ELF-1 (cell line): ENCODE data around the gene GNB1L.
A peak's percentile ranks its signal among the peaks of the same experiment; 100 is the strongest.

Experiments
- DNase-seq: peaks from one replicate; pipeline ENCODE4 v3.0.0-alpha.2; 2016; ENCODE audit warnings: low read depth, low spot score

GNB1L gene

DNA sequence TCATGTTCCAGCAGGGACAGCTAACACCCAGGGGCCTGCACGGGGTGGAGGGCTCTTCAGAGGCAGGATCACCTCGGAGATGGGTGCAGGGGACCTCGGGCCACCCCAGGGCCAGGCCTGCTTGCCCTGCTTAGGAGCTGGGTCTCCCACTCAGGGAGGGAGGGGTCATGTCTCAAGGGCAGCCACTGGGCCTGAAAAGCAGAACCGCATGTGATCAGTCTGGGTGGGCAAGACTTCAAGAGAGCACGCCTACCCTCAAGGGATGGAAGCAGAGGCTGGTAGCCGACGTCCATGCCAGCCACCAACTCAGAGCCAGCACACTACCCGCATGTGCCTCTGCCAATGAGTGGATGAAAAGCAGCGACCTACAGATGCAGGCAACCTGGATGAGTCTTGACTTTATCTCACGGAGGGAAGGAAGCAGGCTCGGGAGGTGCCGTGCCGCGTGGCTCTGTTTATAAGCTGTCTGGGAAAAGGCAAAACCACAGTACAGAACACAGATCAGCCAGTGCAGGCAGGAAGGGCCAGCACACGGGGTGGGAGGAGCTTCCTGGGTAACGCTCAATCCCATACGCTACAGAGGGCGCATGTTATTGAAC lies 78.1 kb downstream of the GNB1L start:
- no peak for DNase-seq

DNA sequence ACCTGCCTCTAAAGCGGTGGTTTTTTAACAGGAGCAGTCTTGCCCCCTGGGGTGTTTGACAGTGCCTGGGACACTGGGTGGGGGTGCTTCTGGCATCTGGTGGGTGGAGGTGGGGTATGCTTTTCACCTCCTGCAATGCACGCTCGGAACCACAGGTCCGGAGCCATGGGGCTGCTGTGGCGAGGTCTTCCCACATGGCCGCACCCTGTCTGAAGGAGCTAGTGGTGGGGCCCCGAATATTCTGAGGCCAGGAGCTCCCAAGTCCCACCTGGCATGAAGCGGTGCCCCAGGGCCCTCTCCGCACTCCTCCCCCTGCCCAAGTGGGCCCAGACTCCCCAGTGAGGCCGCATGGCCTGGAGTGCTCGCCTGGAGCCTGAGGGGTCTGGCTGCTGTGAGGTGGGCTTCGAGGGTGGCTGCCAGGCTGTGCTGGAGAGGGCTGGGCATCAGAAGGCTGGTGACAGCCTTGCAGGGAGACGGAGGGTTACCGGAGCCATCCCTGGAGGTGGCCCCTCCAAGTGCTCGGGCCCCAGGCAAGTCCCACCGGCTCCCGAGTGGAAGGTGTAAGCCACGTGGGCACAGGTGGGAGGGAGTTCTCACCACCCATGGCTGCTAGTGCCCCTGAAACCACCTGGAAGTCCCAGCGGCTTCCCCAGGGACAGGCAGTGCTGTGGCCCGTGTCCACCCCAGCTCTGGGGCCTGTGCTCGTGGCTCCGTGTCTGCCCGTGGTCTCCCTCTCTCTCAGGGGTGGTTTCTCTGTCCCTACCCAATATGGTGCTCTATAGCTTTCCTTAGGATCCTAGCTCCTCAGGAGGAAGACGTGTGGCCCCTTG lies 79.0 kb downstream of the GNB1L start:
- DNase-seq, result no peak

DNA sequence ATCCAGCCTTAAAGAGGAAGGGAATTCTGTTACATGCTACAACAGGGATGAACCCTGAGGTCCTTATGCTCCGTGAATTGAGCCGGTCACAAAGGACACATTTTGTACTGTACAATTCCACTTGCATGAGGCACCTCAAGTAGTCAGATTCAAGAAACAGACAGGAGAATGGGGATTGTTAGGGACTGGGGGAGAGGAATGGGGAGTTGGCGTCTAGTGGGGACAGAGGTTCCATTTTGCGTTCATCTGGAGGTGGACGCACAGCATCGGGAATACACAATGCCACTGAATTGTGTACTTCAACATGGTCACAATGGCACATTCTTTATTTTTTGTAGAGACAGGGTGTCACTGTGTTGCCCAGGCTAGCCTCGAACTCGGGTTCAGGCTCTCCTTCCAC lies 80.0 kb downstream of the GNB1L start:
- no peak for DNase-seq

DNA sequence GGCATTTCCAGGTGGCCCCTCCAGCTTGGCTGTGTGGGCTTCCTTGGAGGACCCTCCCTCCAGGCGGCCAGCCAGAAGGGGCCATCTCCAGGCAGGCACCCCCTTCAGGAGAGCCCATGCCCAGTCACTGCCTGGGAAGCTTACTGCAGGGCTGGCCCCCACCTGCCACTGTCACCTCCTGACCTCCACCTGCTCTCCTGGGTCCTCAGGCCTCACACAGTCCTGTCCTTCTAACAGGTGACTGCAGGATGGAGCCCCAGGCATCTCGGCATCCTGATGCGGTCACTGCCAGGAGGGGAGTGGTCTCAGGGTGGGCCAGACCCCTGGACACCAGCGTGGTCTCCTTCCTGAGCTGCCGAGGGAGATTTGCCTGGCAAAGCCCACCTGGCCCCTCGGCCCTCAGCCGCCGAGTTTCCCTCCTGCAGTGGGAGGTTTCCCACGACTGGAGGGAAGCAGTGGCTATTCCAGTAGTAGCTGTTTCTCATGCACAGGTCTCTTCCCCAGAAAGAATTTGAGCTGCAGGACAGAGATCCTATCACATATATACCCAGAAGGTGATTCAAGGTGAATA lies 81.1 kb downstream of the GNB1L start:
- no peak for DNase-seq

DNA sequence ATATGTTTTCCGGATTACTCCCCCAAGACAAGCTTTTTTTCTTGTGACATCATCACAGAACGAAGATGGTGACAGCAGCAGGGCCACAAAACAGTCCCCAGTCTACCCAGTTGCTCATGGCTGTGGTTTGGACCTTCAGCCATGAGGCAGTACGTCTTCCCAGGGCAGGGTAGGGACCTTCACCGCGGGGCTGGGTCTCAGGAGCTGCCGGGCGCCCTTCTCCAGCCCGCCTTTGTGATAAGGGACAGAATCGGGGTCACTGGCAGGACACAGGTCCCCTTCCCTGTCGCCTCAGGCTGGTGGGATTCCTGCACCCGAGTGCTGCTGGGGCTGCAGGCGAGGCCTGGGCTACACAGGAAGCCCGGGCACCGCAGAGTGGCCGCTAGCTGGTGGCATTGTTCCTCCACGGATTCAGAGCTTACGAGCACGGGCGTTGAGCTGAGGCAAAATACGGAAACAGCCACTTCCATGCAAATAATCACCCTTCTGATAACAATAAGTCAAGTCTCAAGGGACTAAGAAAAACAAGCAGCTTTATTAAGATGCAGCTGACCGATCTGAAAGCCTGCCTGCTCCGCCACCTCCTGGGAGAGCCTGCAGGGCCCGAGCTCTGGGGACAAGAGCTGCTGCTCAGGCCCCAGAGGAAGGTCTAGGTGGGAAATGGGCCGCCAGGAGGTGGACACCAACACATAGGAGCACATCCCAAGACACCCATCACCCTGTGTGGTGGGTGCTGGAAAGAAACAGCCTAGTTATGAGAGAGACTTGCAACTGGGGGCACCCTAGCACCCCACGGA lies 81.8 kb downstream of the GNB1L start:
- DNase-seq, result no peak

DNA sequence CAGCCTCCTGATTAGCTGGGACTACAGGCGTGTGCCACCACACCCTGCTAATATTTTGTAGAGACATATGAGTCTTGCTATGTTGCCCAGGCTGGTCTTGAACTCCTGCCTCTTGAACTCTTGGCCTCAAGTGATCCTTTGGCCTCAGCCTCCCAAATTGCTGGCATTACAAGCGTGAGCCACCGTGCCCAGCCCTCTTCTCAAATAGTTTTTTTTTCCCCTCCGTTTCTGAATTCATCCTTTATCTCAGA lies 82.3 kb downstream of the GNB1L start:
- no peak for DNase-seq

DNA sequence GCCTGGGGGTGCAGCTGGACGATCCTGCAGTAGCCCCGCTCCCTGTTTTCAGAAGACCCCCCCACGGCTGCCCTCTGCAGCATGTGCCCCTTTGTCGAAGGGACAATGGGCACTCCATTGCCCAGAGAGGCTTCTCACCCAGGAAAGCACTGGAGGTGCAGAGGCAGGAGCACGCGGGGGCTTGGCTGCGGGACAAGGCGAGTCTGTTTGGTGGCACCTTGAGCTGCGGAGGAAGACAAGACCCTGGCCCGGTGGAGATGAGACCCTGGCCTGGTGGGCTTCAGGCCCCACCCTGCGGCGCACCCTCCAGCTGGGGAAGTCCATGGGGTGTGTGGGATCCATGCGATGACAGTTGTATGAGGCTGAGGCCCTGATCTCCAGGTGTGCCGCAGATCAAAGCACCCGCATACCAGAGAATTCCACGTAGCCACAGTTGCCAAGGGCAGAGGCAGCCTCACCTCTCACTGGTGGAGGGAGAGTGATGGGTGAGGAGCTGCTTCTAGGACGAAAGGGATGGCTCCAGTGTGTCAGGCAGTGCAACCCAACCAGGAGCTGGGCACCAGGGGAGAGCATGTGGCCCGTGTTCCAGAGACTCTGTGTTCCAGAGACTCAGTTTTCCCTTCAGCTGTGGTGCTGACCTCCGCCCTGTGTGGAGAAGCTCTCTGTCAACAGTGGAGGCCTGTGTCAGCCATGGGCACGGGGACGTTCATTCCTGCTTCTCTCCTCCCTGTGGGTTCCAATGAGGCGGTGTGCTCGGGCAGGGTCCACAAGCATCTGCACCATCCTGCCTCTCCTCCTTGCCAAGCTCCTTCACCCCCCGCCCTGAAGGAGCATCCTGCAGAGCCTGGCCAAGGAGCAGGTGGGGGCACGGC lies 84.1 kb downstream of the GNB1L start:
- DNase-seq, result no peak

DNA sequence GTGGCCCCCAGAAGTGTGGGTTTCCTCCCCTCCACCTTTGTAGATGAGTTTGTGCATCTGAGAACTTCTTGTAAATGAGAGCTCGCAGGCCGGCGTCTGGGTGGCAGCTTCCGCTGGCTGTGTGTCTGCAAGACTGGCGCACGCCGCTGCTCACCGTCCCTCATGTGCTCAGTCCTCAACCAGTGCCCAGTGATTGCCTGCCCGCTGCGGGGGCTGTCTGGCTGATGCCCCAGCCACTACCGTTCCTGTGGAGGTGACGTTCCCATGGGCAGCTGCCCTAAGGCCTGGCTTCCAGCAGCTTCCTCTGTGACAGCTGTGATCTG lies 85.3 kb downstream of the GNB1L start:
- no peak for DNase-seq

DNA sequence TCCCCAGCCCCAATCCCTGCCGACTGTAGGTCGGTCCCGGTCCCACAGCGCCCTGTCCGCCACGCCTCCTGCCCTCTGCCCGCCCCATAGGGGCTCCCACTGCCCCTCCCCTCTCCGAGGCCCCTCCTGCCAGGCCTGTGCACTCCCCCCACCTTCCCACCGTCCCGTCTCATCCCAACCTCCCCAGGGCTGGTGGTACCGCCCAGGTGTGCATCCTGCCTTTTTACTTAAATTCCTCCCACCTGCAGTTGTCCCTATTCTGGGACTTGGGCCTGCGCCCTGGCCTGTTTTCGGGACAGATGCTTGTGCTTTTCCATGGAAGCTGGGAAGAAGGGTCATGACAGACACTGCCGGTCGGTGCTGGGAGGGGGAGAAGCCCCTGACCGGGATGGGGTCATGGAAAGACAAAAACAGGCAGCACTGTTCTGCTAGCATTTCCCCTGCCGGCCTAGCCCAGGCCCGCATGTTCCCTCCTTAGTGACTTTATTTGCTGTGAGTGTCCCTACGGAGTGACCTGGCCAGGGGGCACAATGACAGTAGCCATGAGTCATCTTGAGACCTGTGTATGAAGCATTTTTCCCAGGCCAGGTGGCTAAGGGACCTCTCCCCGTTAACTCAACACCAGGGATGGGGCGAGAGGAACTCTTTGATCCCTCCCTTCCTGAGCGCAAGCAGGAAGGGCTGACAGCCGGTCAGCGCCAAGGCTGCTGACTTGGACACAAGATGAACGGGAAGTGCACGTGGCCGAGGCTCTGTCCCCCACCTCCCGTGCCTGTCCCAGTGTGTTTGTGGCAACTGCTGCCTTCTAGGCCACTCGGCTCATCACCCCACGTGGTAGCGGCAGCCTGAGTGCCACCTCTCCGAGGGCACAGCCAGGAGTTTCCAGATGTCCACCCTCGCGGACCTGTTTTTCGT lies 87.0 kb downstream of the GNB1L start:
- DNase-seq, result no peak

DNA sequence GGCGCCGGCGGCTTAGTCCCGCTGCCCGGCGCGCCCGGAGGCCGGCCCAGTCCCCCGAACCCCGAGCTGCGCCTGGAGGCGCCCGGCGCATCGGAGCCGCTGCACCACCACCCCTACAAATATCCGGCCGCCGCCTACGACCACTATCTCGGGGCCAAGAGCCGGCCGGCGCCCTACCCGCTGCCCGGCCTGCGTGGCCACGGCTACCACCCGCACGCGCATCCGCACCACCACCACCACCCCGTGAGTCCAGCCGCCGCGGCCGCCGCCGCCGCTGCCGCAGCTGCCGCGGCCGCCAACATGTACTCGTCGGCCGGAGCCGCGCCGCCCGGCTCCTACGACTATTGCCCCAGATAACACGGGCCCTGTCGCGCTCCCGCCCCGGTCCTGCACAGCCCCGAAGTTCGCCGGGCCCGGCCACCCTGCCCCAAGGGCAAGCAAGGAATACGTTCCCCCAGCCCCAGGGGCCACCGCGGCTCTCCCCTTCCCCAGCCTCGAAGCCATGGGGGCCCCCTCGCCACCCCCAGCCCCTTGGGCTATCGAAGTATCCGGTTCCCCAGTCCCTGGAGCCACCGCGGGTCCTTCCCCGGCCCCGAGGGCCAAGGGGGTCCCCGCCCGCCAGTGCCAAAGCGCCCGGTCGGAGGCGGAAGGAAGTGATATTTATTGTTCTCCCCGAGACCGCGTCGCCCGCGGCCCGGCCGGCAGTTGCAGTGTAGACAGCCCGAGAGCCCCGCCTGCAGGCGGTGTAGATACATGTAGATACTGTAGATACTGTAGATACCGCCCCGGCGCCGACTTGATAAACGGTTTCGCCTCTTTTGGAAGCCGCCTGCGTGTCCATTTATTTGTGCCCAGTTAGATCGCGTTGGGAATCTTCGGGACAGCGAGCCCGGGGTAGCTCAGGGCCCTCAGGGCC lies 87.9 kb downstream of the GNB1L start:
- DNase-seq, result peak; percentile 62

DNA sequence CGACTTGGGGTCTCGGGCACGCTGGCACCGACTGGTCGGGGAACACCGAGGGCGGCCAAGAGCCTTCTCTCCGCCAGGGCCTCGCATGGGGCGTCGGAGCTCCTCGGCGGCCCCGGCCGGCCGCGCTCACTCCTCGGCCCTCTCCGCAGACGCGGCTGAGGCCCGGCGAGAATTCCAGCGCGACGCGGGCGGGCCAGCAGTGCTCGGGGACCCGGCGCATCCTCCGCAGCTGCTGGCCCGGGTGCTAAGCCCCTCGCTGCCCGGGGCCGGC lies 88.5 kb downstream of the GNB1L start:
- DNase-seq, result no peak

DNA sequence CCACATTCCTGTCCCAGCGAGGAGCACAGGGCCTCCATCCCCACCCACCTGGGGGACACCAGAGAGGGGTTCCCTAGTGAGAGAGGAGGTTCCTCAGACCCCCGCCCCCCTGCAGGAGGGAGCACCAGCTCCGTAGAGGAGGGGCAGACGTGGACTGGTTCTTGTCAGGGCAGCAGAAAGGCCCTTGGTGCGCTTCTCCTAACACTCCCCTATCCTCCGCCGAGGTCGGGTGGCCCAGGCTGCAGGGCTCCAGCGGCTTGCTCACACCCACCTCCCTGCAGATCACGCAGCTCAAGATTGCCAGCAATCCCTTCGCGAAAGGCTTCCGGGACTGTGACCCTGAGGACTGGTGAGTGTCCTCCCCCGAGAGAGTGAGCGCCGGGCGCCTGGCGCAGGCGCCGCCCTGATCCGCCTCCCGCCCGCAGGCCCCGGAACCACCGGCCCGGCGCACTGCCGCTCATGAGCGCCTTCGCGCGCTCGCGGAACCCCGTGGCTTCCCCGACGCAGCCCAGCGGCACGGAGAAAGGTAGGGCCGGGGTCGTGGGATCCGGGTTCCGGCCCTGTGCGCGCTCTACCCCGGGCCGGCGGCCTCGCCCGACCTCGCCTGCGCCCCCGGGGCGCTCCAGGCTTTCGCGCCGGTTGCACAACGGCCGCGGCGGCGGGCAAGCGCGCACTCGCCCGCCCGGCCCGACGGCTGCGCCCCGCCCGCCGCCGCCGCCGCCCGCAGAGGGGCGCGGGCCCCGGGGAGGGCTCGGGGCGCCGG lies 89.0 kb downstream of the GNB1L start:
- no peak for DNase-seq

DNA sequence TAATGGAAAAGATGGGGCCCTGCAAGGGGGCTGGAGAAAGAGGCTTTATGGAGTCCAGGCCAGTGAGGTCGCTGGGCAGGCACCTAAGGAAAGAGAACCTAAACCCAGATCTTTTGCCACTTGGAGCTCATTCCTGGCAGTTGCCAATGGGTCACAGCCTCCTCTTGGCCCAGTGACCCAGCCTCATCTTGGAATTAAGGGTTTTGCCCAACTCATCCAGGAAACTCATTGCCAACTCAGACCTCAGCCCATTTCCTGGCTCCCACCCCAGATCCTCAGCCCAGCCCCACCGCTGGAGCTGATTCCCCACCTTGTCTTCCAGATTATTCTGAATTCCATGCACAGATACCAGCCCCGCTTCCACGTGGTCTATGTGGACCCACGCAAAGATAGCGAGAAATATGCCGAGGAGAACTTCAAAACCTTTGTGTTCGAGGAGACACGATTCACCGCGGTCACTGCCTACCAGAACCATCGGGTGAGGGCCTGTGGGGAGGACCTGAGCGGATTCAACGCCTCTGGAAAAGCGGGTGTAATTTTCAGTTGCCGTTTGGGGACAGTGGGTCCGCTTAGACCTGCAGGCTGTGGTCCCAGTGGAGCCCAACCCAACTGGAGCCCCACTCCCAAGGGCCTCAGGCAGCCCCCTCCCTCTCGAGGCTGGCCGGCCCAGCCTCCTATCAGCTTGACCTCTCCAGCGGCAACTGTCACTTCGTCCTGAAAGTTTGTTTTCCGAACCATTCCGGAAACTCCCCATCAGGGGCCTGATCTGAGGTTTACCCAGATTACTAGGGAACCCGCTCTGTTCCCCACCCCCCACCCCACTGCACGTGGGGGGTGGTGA lies 89.8 kb downstream of the GNB1L start:
- no peak for DNase-seq

DNA sequence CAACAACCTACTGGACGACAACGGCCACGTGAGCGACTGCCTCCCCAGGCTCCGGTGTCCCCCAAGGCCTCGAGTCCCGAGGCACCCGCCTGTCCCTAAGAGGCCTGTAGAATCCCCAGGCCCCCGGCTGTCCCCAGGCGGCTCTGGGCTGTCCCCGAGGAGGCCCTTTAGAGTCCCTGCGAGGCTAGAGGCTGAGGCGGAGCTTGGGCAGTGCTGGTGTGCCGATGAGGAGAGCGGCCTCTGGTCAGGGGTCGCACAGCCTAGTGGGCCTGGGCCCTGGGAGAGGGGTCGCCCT lies 90.4 kb downstream of the GNB1L start:
- no peak for DNase-seq

DNA sequence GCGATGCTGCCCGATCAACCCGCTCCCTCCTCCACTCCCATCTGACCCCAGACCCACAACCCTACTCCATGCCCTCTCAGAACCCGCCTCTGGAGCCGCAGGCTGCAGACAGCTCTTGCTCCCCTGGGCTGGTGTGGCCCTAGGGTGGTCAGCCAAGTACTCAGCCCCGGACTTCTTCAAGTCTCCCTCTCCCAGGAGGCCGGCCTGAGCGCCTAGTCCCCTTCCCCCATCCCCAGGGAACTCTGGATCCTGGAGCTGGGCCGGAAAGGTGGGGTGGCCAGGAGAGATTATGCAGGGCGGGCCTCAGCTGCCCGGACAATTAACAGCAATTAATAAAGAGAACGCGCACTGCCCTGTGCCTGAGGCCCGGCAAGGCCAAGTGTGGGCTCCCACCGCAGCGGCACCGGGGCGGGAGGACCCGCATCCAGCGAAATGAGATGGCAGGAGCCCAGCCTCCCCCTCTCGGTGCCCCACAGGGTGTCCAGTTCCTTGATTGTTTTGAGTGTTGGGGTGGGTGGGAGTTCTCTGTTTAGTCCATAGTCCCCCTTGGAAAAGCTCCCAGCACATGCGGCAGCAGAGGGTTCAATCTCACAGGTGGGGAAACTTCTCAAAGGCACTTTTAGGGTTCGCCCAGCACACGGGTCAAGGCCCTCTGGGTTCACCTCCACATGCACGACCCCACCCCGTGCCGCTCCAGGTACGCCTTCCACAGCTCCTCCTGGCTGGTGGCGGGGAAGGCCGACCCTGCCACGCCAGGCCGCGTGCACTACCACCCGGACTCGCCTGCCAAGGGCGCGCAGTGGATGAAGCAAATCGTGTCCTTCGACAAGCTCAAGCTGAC lies 91.0 kb downstream of the GNB1L start:
- no peak for DNase-seq

DNA sequence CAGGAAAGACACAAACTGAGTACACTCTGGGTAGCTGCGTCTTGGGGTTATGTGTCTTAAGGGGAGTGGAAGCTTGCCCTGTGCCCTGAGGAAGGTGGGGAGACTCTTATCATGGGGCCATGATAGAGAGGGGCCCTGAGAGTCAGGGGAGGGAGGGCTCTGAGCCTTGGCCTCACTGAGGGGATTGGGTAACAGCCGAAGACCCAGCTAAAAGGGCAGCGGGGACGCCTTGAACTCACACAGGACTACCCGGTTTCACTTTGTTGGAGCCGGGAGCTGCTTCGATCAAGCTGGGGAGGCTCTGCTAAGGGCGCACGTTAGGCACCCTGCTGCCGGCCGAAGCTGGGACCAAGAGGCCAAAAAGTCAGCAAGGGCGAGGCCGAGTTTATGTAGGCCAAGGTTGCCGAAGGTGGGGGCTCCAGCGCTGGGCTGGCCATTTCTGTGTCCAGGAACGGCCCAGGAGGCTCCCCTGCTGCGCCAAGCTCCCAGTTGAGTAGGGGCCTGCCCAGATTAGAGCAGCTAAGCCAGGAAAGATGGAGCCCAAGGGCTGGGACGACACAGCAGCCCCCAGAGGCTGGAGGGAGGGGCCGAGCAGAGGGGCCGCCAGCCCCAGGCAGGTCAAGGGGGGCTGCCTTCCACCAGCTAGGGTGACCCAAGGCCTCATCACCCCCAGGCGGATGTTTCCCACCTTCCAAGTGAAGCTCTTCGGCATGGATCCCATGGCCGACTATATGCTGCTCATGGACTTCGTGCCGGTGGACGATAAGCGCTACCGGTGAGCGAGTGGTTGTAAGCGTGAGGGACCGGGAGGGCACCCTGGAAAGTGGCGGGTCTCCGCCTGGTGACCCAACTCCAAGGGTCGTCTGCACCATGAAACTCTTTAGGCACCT lies 91.9 kb downstream of the GNB1L start:
- no peak for DNase-seq
